ENCODE data around the gene GP9. TPM values are rescaled to one million over a fixed set of nuclear protein-coding genes. Genes with fewer than 3 reads are reported as not detected.

Gene GP9
- polyA plus RNA-seq, 1 donor from 2014 or later: not detected

GRCh38 chr3:129018271-129018670 lies 42.3 kb upstream of the GP9 start:
- Histone ChIP-seq H2AFZ (ENCODE audit: low read depth, low read length) (no peak overlapping the region), H3K27me3 (ENCODE audit: insufficient read depth, low read depth, low read length) (no peaks in the 10 kb centered on the region), H3K79me2 (replicated peaks; ENCODE audit: insufficient read depth, low read length) (no peaks in the 10 kb centered on the region), H3K9me2 (ENCODE audit: insufficient read depth, low read length) (no peaks in the 10 kb centered on the region), H3K9ac (ENCODE audit: low read length) (no peak overlapping the region), H3K4me3 (ENCODE audit: low read length) (no peak overlapping the region), H3F3A (ENCODE audit: insufficient read depth, low read length, poor library complexity, severe bottlenecking) (no peaks in the 10 kb centered on the region), H3K27ac (ENCODE audit: low read length) (no peak overlapping the region), H3K36me3 (ENCODE audit: insufficient read depth, low read length) (no peaks in the 10 kb centered on the region), H3K9me3 (ENCODE audit: low read length) (no peaks in the 10 kb centered on the region), H4K20me1 (ENCODE audit: insufficient read depth) (no peaks in the 10 kb centered on the region), H3K4me2 (ENCODE audit: low read length) (no peak overlapping the region)
- TF ChIP-seq, protein P1, sequence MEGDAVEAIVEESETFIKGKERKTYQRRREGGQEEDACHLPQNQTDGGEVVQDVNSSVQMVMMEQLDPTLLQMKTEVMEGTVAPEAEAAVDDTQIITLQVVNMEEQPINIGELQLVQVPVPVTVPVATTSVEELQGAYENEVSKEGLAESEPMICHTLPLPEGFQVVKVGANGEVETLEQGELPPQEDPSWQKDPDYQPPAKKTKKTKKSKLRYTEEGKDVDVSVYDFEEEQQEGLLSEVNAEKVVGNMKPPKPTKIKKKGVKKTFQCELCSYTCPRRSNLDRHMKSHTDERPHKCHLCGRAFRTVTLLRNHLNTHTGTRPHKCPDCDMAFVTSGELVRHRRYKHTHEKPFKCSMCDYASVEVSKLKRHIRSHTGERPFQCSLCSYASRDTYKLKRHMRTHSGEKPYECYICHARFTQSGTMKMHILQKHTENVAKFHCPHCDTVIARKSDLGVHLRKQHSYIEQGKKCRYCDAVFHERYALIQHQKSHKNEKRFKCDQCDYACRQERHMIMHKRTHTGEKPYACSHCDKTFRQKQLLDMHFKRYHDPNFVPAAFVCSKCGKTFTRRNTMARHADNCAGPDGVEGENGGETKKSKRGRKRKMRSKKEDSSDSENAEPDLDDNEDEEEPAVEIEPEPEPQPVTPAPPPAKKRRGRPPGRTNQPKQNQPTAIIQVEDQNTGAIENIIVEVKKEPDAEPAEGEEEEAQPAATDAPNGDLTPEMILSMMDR (IDR thresholded peaks at IDR 0.05; ENCODE audit: poor library complexity, severe bottlenecking): no peak
- TF ChIP-seq, protein P2, sequence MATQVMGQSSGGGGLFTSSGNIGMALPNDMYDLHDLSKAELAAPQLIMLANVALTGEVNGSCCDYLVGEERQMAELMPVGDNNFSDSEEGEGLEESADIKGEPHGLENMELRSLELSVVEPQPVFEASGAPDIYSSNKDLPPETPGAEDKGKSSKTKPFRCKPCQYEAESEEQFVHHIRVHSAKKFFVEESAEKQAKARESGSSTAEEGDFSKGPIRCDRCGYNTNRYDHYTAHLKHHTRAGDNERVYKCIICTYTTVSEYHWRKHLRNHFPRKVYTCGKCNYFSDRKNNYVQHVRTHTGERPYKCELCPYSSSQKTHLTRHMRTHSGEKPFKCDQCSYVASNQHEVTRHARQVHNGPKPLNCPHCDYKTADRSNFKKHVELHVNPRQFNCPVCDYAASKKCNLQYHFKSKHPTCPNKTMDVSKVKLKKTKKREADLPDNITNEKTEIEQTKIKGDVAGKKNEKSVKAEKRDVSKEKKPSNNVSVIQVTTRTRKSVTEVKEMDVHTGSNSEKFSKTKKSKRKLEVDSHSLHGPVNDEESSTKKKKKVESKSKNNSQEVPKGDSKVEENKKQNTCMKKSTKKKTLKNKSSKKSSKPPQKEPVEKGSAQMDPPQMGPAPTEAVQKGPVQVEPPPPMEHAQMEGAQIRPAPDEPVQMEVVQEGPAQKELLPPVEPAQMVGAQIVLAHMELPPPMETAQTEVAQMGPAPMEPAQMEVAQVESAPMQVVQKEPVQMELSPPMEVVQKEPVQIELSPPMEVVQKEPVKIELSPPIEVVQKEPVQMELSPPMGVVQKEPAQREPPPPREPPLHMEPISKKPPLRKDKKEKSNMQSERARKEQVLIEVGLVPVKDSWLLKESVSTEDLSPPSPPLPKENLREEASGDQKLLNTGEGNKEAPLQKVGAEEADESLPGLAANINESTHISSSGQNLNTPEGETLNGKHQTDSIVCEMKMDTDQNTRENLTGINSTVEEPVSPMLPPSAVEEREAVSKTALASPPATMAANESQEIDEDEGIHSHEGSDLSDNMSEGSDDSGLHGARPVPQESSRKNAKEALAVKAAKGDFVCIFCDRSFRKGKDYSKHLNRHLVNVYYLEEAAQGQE (IDR thresholded peaks at IDR 0.05; ENCODE audit: borderline replicate concordance): no peak
- TF ChIP-seq TAF1 (IDR thresholded peaks at IDR 0.05; ENCODE audit: low read depth) (no peak), EP300 (conservative IDR thresholded peaks at IDR 0.05; ENCODE audit: poor library complexity, severe bottlenecking) (no peak), RAD21 (conservative IDR thresholded peaks at IDR 0.05) (no peak), EZH2 (IDR thresholded peaks at IDR 0.05; ENCODE audit: borderline replicate concordance, insufficient read depth, low read length, poor library complexity, severe bottlenecking) (no peak), POLR2AphosphoS5 (IDR thresholded peaks at IDR 0.05) (no peak), SMC3 (conservative IDR thresholded peaks at IDR 0.05; ENCODE audit: poor library complexity) (no peak), MXI1 (conservative IDR thresholded peaks at IDR 0.05; ENCODE audit: poor library complexity, severe bottlenecking) (no peak)

GRCh38 chr3:129018751-129019150 lies 41.8 kb upstream of the GP9 start:
- Histone ChIP-seq H2AFZ (ENCODE audit: low read depth, low read length) (no peak overlapping the region), H3K27ac (ENCODE audit: low read length) (no peak overlapping the region), H3K9ac (ENCODE audit: low read length) (no peak overlapping the region), H3K27me3 (ENCODE audit: insufficient read depth, low read depth, low read length) (no peaks in the 10 kb centered on the region), H3K4me3 (ENCODE audit: low read length) (no peak overlapping the region), H3K9me2 (ENCODE audit: insufficient read depth, low read length) (no peaks in the 10 kb centered on the region), H3K36me3 (ENCODE audit: insufficient read depth, low read length) (no peaks in the 10 kb centered on the region), H3K79me2 (replicated peaks; ENCODE audit: insufficient read depth, low read length) (no peaks in the 10 kb centered on the region), H3K9me3 (ENCODE audit: low read length) (no peaks in the 10 kb centered on the region), H3F3A (ENCODE audit: insufficient read depth, low read length, poor library complexity, severe bottlenecking) (no peaks in the 10 kb centered on the region), H4K20me1 (ENCODE audit: insufficient read depth) (no peaks in the 10 kb centered on the region), H3K4me2 (ENCODE audit: low read length) (no peak overlapping the region)
- TF ChIP-seq MXI1 (conservative IDR thresholded peaks at IDR 0.05; ENCODE audit: poor library complexity, severe bottlenecking) (no peak), TAF1 (IDR thresholded peaks at IDR 0.05; ENCODE audit: low read depth) (no peak), RAD21 (conservative IDR thresholded peaks at IDR 0.05) (no peak)

GRCh38 chr3:129019266-129019665 lies 41.3 kb upstream of the GP9 start:
- Histone ChIP-seq H3K27me3 (ENCODE audit: insufficient read depth, low read depth, low read length) (no peaks in the 10 kb centered on the region), H3K4me2 (ENCODE audit: low read length) (no peak overlapping the region)
- TF ChIP-seq SMC3 (conservative IDR thresholded peaks at IDR 0.05; ENCODE audit: poor library complexity): no peak
- TF ChIP-seq POLR2AphosphoS5 (IDR thresholded peaks at IDR 0.05): no peak
- TF ChIP-seq, protein P2 (IDR thresholded peaks at IDR 0.05; ENCODE audit: borderline replicate concordance): no peak
- no peak for TF ChIP-seq TAF1 (IDR thresholded peaks at IDR 0.05; ENCODE audit: low read depth)
- TF ChIP-seq, protein P1 (IDR thresholded peaks at IDR 0.05; ENCODE audit: poor library complexity, severe bottlenecking): no peak
- no peak for TF ChIP-seq RAD21 (conservative IDR thresholded peaks at IDR 0.05)
- no peak for TF ChIP-seq MXI1 (conservative IDR thresholded peaks at IDR 0.05; ENCODE audit: poor library complexity, severe bottlenecking)
- TF ChIP-seq EP300 (conservative IDR thresholded peaks at IDR 0.05; ENCODE audit: poor library complexity, severe bottlenecking): no peak
- TF ChIP-seq EZH2 (IDR thresholded peaks at IDR 0.05; ENCODE audit: borderline replicate concordance, insufficient read depth, low read length, poor library complexity, severe bottlenecking): no peak

More at GRCh38 chr3:129019266-129019665, 41.3 kb upstream of the GP9 start:
- H3F3A ChIP-seq (ENCODE audit: insufficient read depth, low read length, poor library complexity, severe bottlenecking): no peaks in the 10 kb centered on the region
- no peak overlapping the region for H3K4me3 ChIP-seq (ENCODE audit: low read length)
- H3K27ac ChIP-seq (ENCODE audit: low read length): no peak overlapping the region
- H3K9ac ChIP-seq (ENCODE audit: low read length): no peak overlapping the region
- H3K79me2 ChIP-seq (replicated peaks; ENCODE audit: insufficient read depth, low read length): no peaks in the 10 kb centered on the region
- H4K20me1 ChIP-seq (ENCODE audit: insufficient read depth): no peaks in the 10 kb centered on the region
- H3K36me3 ChIP-seq (ENCODE audit: insufficient read depth, low read length): no peaks in the 10 kb centered on the region
- H3K9me2 ChIP-seq (ENCODE audit: insufficient read depth, low read length): no peaks in the 10 kb centered on the region
- H2AFZ ChIP-seq (ENCODE audit: low read depth, low read length): no peak overlapping the region
- no peaks in the 10 kb centered on the region for H3K9me3 ChIP-seq (ENCODE audit: low read length)
